Activated T-cell treated with anti-CD3 and anti-CD28 coated beads, Interleukin-2, amount 50 U/mL, for 48 hours (primary cell): ENCODE data around the gene SDF2.
"Not testable (repeated sequence)": the region's sequence is repeated elsewhere in the genome, so short reads cannot be mapped to it uniquely, and the experiment has no call there.

Experiments used
- DNase-seq, 2 experiments: peaks; one replicate each; pipeline ENCODE4 v3.0.0-alpha.2; 2020

The SDF2 gene

DNA sequence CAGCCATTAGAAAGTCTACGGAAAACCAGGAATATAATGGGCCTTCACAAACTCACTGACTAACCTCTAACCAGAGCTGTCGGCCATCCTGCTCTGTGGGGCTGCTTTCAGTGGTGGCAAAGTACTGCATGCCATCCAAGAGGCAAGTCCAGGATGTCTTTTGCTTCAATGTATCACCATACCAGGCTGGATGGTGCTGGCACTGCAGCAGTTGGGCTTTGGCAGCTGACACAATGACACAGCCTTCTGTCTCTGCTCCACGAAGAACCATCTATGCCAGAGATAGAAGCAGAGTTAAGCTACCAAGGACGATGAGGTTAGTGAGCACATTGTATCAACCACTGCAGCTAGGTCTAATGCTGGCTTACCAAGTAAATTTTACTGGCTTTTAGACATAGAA lies 38.0 kb downstream of the SDF2 start:
- DNase-seq, result no peak

DNA sequence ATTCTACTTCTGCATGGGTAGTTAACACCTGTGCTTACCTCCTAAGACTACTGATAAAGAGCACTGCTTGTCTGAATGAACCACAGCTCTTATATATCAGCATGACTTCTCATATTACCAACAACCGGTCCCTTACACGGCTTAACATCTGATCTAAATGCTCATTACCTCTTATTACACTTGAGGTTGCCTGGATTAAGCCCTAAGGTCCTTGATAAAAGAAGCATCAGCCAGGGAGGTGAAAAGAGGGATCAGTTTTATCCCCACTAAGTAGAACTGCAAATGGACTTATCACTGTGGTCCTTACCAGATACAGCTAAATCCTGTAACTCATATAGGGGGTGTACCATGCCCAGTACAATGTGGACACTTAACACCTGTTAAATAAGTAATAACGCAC lies 39.5 kb downstream of the SDF2 start:
- no peak for DNase-seq

DNA sequence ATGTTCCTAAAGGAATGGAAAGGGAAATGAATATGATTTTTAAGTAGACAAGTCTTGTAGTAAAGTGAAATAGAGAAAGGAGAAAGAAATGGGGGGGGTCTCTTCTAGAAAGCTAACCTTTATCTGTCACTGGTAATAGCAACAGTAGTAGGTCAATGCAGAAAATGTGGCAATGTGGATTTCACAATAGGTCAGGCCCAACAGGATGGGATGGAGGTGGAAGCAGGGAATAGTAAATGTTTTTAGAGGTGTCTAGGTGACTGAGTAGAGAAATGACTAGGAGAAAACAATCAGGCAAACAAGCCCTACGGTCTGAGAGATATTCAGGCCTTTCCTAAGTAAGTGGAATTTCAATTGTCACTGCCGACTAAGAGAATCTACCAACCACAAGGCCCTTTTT lies 41.7 kb downstream of the SDF2 start:
- no peak for DNase-seq

DNA sequence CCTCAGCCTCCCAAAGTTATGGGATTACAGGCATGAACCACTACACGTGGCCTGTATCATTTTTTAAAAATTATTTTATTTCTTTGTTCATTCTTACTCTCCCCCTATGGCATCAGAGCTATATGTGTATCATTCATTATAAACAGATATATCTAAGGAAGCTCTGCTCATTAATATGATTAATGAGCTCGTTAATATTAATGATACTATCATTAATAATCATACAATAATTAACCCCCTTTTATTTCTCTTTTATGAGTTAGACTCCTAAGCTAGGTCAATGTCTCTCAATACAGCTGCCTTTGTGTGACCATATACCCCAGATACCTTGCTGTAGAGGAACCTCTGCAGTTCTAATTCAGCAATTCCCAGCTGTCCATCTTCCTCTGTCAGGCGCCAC lies 43.2 kb downstream of the SDF2 start:
- no peak for DNase-seq

DNA sequence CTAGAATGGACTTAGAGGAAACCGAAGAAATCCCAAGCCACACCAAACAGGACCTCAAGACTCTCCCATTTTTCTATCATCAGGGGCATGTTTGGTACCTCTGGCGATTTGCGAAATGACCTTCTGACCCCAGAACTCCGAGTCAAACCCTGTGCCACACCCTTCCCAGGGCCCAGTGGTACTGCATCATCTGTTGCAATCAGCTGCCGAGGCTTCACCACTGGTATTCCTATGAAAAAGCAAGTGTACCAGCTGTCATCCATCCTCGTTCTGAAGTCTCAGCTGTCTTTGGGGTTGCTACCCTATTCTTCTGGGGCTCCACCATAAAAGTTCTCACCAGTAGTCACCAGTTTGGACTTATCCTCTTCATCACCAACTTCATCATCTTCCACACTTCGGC lies 45.4 kb downstream of the SDF2 start:
- DNase-seq, result no peak

DNA sequence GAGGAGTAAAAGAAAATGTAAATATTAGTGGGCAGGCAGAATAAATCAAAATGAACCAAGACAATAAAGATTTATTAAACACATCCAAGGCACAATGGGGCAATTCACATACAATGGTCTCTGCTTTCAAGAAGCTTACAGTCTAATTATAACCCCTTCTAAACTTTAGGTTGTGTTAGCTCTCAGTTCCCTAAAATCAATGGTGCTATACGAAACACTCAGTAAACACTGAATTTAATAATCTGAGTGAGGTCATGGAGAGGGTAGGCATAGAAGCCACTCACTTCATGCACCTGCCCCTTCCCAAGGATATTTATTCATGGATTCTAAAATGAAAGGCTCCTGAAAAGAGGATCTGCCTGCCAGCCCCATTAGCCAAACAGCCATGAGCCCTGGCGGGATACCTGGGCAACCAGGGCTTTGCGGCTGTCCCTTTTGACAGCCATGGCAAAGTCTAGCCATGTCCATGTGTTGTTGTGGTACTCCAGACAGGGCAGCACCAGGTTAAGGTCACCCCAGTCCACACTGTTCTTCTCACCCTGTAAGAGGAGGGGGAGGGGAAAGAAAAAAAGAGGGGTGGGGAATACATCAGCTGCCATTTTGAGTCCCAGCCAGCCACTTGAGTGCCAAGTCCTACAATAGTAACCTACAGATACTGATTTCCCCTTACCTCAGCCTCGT lies 46.3 kb downstream of the SDF2 start:
- no peak for DNase-seq

DNA sequence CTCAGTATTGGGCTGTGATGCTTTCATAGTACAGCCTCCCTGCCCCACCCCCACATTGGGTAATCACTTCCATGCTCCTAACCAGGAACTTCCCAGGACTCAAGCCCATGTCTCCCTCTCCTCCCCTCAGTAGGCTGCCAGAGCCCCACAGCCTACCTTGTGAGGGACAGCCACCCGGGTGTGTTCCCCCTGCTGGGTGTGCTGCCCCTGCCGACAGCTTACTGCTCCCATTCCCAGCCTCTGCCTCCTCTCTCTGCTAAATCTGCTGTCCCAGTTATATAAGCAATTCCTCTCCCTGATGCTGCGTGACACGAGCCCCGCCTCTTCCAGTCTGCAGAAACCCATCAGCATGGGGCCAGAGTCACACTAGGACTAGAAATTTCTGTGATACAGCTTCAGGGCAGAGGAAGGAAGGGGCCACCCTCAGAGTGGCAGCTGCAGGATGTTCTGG lies 47.8 kb downstream of the SDF2 start, which contains the start of gene RSKR:
RSKR (minus strand) TSS at position 255 of the 451 bp plus-strand sequence; CDS start at position 231, 24 bp downstream.
- DNase-seq, result no peak

DNA sequence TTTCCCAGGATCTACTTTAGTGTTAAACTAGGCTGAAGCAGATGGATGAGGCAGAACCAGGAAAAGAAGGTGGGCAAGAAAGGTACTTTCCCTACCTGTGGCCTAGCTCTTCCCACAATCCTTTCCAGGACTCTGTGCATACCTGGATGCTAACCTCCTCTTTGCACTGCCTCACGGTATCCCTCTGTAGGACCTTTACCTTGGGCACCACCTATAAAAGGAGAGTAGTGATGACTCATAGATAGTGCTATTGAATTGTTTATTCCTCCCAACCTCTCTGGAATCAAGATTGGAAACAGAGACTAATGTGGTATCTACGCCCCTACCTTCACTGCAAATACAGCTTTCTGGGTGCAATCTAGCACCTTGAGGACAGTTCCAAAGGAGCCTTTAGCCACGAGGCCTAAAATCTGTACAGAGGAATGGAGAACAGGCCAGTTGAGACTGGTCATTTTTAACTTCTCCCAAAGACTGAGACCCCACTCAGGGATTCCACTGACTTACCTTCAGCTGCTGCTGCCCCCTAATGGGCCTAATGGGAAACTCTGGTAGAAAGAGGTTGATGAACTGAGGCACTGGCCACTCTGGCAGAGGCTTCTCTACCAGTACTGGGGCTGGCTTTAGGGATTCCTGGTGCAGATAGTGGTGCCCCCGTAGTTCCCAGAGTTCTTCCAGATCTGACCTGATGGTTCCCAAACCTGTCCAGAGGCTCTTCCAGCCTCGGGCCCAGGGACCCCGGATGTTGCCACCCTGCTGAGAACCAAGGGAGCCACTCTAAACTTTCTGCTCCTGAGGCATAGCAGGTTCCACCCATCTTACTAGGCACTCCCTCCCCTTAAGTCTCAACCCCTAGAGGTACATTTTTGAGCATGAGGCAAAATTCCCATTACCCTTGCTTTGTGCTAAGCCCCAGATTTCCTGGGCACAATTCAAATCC lies 48.5 kb downstream of the SDF2 start:
- peak; percentile 39 to 43 for DNase-seq

DNA sequence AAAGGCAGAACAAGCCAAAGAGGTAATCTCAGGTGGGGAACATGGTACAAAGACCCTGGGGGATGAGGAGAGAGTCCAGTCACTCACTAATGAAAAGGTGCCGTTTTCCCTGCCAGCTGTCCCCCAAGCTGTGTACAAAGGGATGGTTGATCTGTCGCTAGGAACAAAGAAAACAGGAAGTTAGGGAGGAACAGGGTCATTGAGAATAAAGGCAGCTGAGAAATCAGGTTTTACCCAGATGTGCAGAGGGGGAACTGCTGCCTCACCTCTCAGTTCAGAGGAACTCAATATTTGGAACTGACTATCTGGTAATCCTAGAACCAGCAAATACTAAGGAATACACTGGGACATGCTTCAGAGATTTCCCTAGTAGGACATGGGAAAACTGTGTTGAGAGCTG lies 49.2 kb downstream of the SDF2 start:
- DNase-seq, result no peak

DNA sequence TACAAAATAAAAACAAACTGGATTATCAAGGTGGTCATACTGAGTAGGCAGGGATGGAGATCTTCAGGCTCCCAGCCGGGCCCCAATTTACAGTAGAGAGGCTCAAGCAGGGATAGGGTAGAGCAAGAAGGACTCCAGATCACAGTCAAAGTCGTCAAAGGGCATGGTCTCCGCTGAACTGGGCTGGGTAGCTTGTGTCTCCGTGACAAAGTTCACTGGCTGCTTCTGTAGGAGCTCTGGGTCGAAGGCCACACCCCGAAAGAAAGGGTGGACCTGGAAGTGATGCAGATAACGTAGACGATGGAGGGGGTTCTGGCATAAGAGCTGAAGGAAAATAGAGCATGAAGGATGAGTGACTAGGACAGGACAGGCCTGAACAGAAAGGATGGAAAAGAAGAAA lies 51.3 kb downstream of the SDF2 start:
- DNase-seq, result no peak

DNA sequence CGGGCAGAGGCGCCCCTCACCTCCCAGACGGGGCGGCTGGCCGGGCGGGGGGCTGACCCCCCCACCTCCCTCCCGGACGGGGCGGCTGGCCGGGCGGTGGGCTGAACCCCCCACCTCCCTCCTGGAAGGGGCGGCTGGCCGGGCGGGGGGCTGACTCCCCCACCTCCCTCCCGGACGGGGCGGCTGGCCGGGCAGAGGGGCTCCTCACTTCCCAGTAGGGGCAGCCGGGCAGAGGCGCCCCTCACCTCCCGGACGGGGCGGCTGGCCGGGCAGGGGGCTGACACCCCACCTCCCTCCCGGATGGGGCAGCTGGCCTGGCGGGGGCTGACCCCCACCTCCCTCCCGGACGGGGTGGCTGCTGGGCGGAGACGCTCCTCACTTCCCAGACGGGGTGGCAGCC lies 57.7 kb downstream of the SDF2 start:
- not testable (repeated sequence) for DNase-seq

DNA sequence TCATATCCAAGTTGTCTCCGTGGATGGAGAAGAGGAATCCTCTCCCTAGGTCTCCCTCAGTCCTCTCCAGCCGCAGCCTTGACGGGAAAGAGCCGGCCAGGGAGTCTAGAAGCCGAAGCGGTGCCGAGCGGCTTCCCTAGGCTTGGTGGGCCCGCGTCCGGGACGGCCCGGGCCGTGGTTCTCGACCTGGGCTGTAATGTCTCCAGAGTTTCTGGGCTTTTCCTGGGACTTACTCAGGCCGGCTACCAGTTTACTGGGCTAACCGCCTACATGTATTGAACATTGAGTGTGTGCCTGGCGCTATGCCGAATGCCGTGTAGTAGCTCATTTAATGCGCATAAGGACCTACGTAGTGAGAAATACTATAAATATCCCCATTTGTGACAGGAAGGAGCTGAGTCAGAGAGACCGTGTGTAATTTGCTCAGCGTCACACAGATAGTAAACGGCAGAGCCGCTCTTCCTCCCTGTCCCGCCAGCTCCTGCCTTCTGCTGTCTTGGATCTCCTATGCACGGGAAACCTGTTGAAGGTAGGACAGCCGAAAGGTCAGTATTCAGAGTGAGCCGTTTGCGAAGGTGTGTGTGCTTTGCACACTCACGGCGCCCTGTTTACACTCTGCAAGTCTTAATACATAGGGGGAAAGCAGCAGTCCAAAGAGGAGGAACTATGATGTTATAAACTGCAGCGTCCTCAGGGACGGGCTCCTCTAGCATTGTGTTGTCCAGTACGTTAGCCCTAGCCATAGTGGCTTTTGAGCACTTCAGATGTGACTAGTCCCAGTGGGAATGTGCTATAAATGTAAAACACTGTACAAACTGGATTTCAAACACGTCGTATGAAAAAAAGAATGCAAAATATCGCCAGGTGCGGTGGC lies 62.2 kb downstream of the SDF2 start:
- peak; percentile 78 to 83 for DNase-seq

DNA sequence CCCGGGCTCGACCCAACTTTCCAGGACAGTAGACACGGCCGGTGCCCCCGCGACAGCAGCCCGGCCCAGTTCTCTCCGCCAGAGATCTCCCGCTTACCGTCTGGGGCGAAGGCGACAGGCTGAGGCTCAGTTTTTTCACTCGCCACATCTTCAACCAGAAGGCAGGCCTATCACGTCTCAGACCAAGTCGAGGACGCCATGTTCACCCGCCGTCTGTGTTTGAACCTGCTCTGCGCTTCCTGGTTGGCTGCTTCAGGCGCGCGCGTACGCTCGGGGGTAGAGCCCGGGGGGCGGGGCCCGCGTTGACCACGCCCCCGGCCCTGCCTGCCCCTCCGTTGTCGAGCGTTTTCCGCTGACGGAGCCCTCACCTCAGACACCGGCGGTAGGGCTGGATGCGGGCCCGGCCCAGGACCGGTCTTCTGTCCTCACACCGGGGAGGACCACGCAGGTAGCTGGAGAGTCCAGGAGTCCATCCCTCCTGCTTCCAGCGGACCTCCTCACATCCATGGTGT lies 62.9 kb downstream of the SDF2 start, which contains the start of gene SPAG5:
SPAG5 (minus strand) TSS at position 227 of the 512 bp plus-strand sequence; CDS start at position 148, 79 bp downstream.
- DNase-seq, result peak; percentile 93 to 96

DNA sequence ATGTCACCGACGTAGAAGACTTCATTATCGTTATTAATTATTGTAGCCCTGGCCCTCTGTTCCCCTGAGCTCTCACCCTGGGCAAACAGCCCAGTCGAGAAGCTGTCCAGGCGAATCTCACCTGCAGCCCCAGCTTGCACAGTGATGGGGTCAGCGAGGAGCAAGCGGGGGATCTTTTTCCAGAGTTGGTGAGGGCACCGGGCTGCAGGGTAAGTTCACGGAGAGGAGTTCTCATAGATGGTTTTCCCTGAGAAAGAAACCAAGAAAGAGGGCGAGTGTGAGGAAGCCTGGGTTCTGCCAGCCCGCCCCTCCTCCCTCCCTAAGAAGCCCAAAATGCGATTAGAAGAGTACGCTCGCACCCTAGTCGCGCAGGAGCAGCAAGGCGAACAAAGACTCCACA lies 63.3 kb downstream of the SDF2 start:
- no peak for DNase-seq
